ENCODE data around the gene NPR1. TPM values are rescaled to one million over a fixed set of nuclear protein-coding genes. Genes with fewer than 3 reads are reported as not detected.

Gene NPR1
- total and polyA plus RNA-seq, 2 experiments from 2014 or later, result 3.7 to 9.0 TPM

- Histone ChIP-seq H2AFZ (no peak overlapping the region), H3K27me3 (ENCODE audit: insufficient read depth) (peaks cover 35% of the 10 kb centered on the region), H3K9me2 (ENCODE audit: insufficient read depth) (no peaks in the 10 kb centered on the region), H3K4me1 (ENCODE audit: insufficient read depth) (peaks cover 6% of the 10 kb centered on the region), H3K4me3 (no peak overlapping the region), H3K27ac (ENCODE audit: low read depth) (no peak overlapping the region), H3K4me2 (no peak overlapping the region), H4K20me1 (replicated peaks; ENCODE audit: insufficient read depth) (no peaks in the 10 kb centered on the region), H3K36me3 (ENCODE audit: insufficient read depth) (no peaks in the 10 kb centered on the region), H3F3A (replicated peaks; ENCODE audit: low read depth) (peaks cover 7% of the 10 kb centered on the region), H3K79me2 (replicated peaks; ENCODE audit: insufficient read depth) (no peaks in the 10 kb centered on the region)
- no peak for DNase-seq (ENCODE audit: low spot score)
- Mint-ChIP-seq H3K9me3 (no peaks in the 10 kb centered on the region; the same call in 1 of the 3 replicates), H3K4me3 (no peak overlapping the region), H3K27ac (no peak overlapping the region), H3K27me3 (ENCODE audit: insufficient read depth, low read depth, poor library complexity) (peaks cover 29% of the 10 kb centered on the region), H3K36me3 (ENCODE audit: low read depth) (peaks cover 48% of the 10 kb centered on the region), H3K4me1 (peaks cover 24% of the 10 kb centered on the region)
- no peak for TF ChIP-seq REST (IDR thresholded peaks at IDR 0.05; ENCODE audit: unreplicated experiment)
- TF ChIP-seq ZNF331 (CRISPR knock-in tag; IDR thresholded peaks at IDR 0.05; ENCODE audit: low read depth), result no peak
- no peak for TF ChIP-seq JUNB (IDR thresholded peaks at IDR 0.05; ENCODE audit: unreplicated experiment)
- TF ChIP-seq ZNF114 (CRISPR knock-in tag; IDR thresholded peaks at IDR 0.05), result no peak
- no peak for TF ChIP-seq EZH2 (IDR thresholded peaks at IDR 0.05; ENCODE audit: low read depth, unreplicated experiment)
- TF ChIP-seq STAT1 (IDR thresholded peaks at IDR 0.05; ENCODE audit: unreplicated experiment), result no peak
- no peak for TF ChIP-seq NANOG (IDR thresholded peaks at IDR 0.05; ENCODE audit: borderline replicate concordance)
- no peak for TF ChIP-seq ETS1 (IDR thresholded peaks at IDR 0.05)
- no peak for TF ChIP-seq EZH2phosphoT487 (IDR thresholded peaks at IDR 0.05; ENCODE audit: unreplicated experiment)
- TF ChIP-seq POLR2AphosphoS5 (IDR thresholded peaks at IDR 0.05; ENCODE audit: low read depth), result no peak
- TF ChIP-seq ZNF462 (CRISPR knock-in tag; IDR thresholded peaks at IDR 0.05), result no peak
- TF ChIP-seq CREB1 (CRISPR knock-in tag; IDR thresholded peaks at IDR 0.05; ENCODE audit: low read depth), result no peak
- TF ChIP-seq CTCF (conservative IDR thresholded peaks at IDR 0.05; ENCODE audit: low read depth in 2 of 2), result no peak
- no peak for ATAC-seq
These were observed 4.2 kb downstream of the NPR1 start for GRCh38 chr1:153682730-153683129.

All from GM23338 (cell line).